ENCODE results near the gene SLC9B2. TPM values are rescaled to one million over a fixed set of nuclear protein-coding genes. Genes with fewer than 3 reads are reported as not detected.

Gene SLC9B2
- total and polyA plus RNA-seq, 4 donors, result 3.1 to 8.6 (median 6.0) TPM

DNA sequence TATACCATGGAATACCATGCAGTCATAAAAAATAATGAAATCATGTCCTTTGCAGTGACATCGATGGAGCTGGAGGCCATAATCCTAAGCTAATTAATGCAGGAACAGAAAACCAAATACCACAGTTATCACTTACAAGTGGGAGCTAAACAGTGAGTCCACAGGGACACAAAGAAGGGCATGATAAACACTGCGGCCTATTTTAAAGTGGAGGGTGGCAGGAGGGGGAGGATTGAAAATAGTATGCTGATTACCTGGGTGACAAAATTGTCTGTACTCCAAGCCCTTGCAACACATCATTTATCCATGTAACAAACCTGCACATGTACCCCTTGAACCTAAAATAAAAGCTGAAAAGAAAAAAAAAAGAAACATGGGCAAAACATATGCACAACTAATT, 40.4 kb downstream of the SLC9B2 start:
- H3K9ac ChIP-seq (ENCODE audit: insufficient read depth in 1 of 2, low read length in 2 of 2), result no peak overlapping the region
- H3K4me1 ChIP-seq (ENCODE audit: control insufficient read depth in 5 of 5, insufficient read depth in 5 of 5, low read length in 5 of 5), result no peaks in the 10 kb centered on the region
- no peaks in the 10 kb centered on the region for H3K27me3 ChIP-seq (ENCODE audit: control insufficient read depth in 3 of 3, insufficient read depth in 3 of 3, low read length in 2 of 3)
- H3K4me3 ChIP-seq, result no peak overlapping the region
- WGBS, 2 donors, result 96 to 97% methylated on average over 2 of the region's 2 CpGs
- no peak overlapping the region for H3K27ac ChIP-seq (ENCODE audit: low read depth in 1 of 2, low read length in 1 of 2)
- H3K9me3 ChIP-seq (ENCODE audit: control insufficient read depth in 4 of 4, insufficient read depth in 3 of 4, low read length in 3 of 4), result no peaks in the 10 kb centered on the region
- no peak for TF ChIP-seq CTCF (IDR thresholded peaks at IDR 0.05; ENCODE audit: control extremely low read depth, extremely low read depth)
- H3K36me3 ChIP-seq (ENCODE audit: control insufficient read depth in 4 of 4, insufficient read depth in 4 of 4, low read length in 4 of 4), result peaks cover 0 to 7% (median under 1%) of the 10 kb centered on the region in 4 donors
- ATAC-seq (ENCODE audit: insufficient read depth, low FRiP score) (no peak), DNase-seq (no peak)

GRCh38 chr4:103032574-103032973, 44.0 kb downstream of the SLC9B2 start:
- Histone ChIP-seq H3K27ac (ENCODE audit: low read depth in 1 of 2, low read length in 1 of 2) (no peak overlapping the region), H3K9me3 (ENCODE audit: control insufficient read depth in 4 of 4, insufficient read depth in 3 of 4, low read length in 3 of 4) (no peaks in the 10 kb centered on the region), H3K4me1 (ENCODE audit: control insufficient read depth in 5 of 5, insufficient read depth in 5 of 5, low read length in 5 of 5) (no peaks in the 10 kb centered on the region), H3K4me3 (no peak overlapping the region), H3K9ac (ENCODE audit: insufficient read depth in 1 of 2, low read length in 2 of 2) (no peak overlapping the region), H3K27me3 (ENCODE audit: control insufficient read depth in 3 of 3, insufficient read depth in 3 of 3, low read length in 2 of 3) (no peaks in the 10 kb centered on the region), H3K36me3 (ENCODE audit: control insufficient read depth in 4 of 4, insufficient read depth in 4 of 4, low read length in 4 of 4) (peaks cover 0 to 7% (median under 1%) of the 10 kb centered on the region in 4 donors)
- TF ChIP-seq CTCF (IDR thresholded peaks at IDR 0.05; ENCODE audit: control extremely low read depth, extremely low read depth), result no peak
- ATAC-seq (ENCODE audit: insufficient read depth, low FRiP score) (no peak), DNase-seq (peak in 2 of 3 donors; percentile 2 to 28)
- WGBS, 2 donors, result 55 to 72% methylated on average over 2 of the region's 2 CpGs

- no peak overlapping the region for H3K9ac ChIP-seq (ENCODE audit: insufficient read depth in 1 of 2, low read length in 2 of 2)
- TF ChIP-seq CTCF (IDR thresholded peaks at IDR 0.05; ENCODE audit: control extremely low read depth, extremely low read depth), result no peak
- H3K9me3 ChIP-seq (ENCODE audit: control insufficient read depth in 4 of 4, insufficient read depth in 3 of 4, low read length in 3 of 4), result no peaks in the 10 kb centered on the region
- H3K27me3 ChIP-seq (ENCODE audit: control insufficient read depth in 3 of 3, insufficient read depth in 3 of 3, low read length in 2 of 3), result no peaks in the 10 kb centered on the region
- ATAC-seq (ENCODE audit: insufficient read depth, low FRiP score) (no peak), DNase-seq (no peak)
- H3K4me3 ChIP-seq, result no peak overlapping the region
- no peak overlapping the region for H3K27ac ChIP-seq (ENCODE audit: low read depth in 1 of 2, low read length in 1 of 2)
- H3K4me1 ChIP-seq (ENCODE audit: control insufficient read depth in 5 of 5, insufficient read depth in 5 of 5, low read length in 5 of 5), result no peaks in the 10 kb centered on the region
- WGBS, 2 donors, result 93 to 98% methylated on average over 3 of the region's 3 CpGs
- H3K36me3 ChIP-seq (ENCODE audit: control insufficient read depth in 4 of 4, insufficient read depth in 4 of 4, low read length in 4 of 4), result peaks cover 0 to 3% (median 2%) of the 10 kb centered on the region in 4 donors
These were observed 45.8 kb downstream of the SLC9B2 start for GRCh38 chr4:103030791-103031190.

DNA sequence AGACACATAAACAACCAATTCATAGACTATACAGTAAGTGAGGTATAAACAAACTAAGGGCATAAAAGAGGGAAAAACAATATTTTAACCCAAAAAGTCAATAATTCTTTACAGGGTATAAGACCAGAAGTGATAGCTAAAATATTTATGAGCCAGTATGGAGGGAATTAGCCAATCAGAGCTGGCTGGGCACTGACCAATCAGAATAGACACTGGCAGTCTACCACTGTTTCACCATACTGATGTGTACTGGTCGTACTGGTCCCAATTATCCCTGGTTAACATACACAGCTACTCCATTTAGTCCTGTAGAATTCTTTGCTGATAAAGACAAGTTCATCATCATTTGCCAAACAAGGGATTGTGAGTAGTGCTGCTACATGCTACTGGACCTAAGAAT, 47.3 kb downstream of the SLC9B2 start:
- WGBS, 2 donors, result 84 to 93% methylated on average over 1 of the region's 1 CpG
- no peaks in the 10 kb centered on the region for H3K4me1 ChIP-seq (ENCODE audit: control insufficient read depth in 5 of 5, insufficient read depth in 5 of 5, low read length in 5 of 5)
- no peaks in the 10 kb centered on the region for H3K27me3 ChIP-seq (ENCODE audit: control insufficient read depth in 3 of 3, insufficient read depth in 3 of 3, low read length in 2 of 3)
- no peak for TF ChIP-seq CTCF (IDR thresholded peaks at IDR 0.05; ENCODE audit: control extremely low read depth, extremely low read depth)
- DNase-seq (no peak), ATAC-seq (ENCODE audit: insufficient read depth, low FRiP score) (no peak)
- no peaks in the 10 kb centered on the region for H3K9me3 ChIP-seq (ENCODE audit: control insufficient read depth in 4 of 4, insufficient read depth in 3 of 4, low read length in 3 of 4)
- no peak overlapping the region for H3K27ac ChIP-seq (ENCODE audit: low read depth in 1 of 2, low read length in 1 of 2)
- peaks cover 0 to 3% (median under 1%) of the 10 kb centered on the region in 4 donors for H3K36me3 ChIP-seq (ENCODE audit: control insufficient read depth in 4 of 4, insufficient read depth in 4 of 4, low read length in 4 of 4)
- no peak overlapping the region for H3K9ac ChIP-seq (ENCODE audit: insufficient read depth in 1 of 2, low read length in 2 of 2)
- no peak overlapping the region for H3K4me3 ChIP-seq
